ENCODE measurements around the gene MPND. TPM values are rescaled to one million over a fixed set of nuclear protein-coding genes. Genes with fewer than 3 reads are reported as not detected.

MPND gene
- total RNA-seq: 10 to 100 TPM in 3 of 4 donors, 1 to 10 TPM in 1; 8.3 to 26.1 (median 20.8) TPM

- DNase-seq: peak; percentile 94 to 97 (median 95)
- H3K4me1 ChIP-seq: peaks cover 0 to 37% (median 6%) of the 10 kb centered on the region in 4 donors
- H3K36me3 ChIP-seq: peaks cover 0 to 23% (median 0%) of the 10 kb centered on the region in 3 donors
- no peaks in the 10 kb centered on the region for H3K27me3 ChIP-seq
- no peaks in the 10 kb centered on the region for H3K9me3 ChIP-seq
- H3K4me3 ChIP-seq: peak within 1 kb of the TSS; percentile 61 to 99 (median 86)
- H3K27ac ChIP-seq: peak within 1 kb of the TSS; percentile 85 to 99 (median 92)
- peak; percentile 4 to 18 for TF ChIP-seq POLR2A (IDR thresholded peaks at IDR 0.05)
- no peak for TF ChIP-seq CTCF (IDR thresholded peaks at IDR 0.05)
Measured at GRCh38 chr19:4343370-4344307, at the start of gene MPND. Gene MPND (plus strand): TSS chr19:4343562. CDS start chr19:4343594, 32 bp downstream.

GRCh38 chr19:4294389-4294788, 49.0 kb upstream of the MPND start:
- TF ChIP-seq POLR2A (IDR thresholded peaks at IDR 0.05) (no peak), CTCF (IDR thresholded peaks at IDR 0.05) (no peak)
- H3K27ac ChIP-seq: no peak overlapping the region

GRCh38 chr19:4295972-4296771, 47.2 kb upstream of the MPND start:
- H3K4me1 ChIP-seq: no peaks in the 10 kb centered on the region
- no peak for DNase-seq
- no peak overlapping the region for H3K4me3 ChIP-seq
- H3K9me3 ChIP-seq: no peaks in the 10 kb centered on the region
- H3K27me3 ChIP-seq: no peaks in the 10 kb centered on the region
- H3K36me3 ChIP-seq: no peaks in the 10 kb centered on the region
- no peak overlapping the region for H3K27ac ChIP-seq
- no peak for TF ChIP-seq POLR2A (IDR thresholded peaks at IDR 0.05)

More at GRCh38 chr19:4294389-4294788, 49.0 kb upstream of the MPND start:
- Histone ChIP-seq H3K27me3 (no peaks in the 10 kb centered on the region), H3K4me3 (no peak overlapping the region), H3K4me1 (no peaks in the 10 kb centered on the region), H3K9me3 (no peaks in the 10 kb centered on the region), H3K36me3 (no peaks in the 10 kb centered on the region)
- no peak for DNase-seq

- H3K36me3 ChIP-seq: no peaks in the 10 kb centered on the region
- H3K27me3 ChIP-seq: no peaks in the 10 kb centered on the region
- no peaks in the 10 kb centered on the region for H3K9me3 ChIP-seq
- no peak overlapping the region for H3K27ac ChIP-seq
- TF ChIP-seq CTCF (IDR thresholded peaks at IDR 0.05) (no peak), POLR2A (IDR thresholded peaks at IDR 0.05) (no peak)
- H3K4me1 ChIP-seq: no peaks in the 10 kb centered on the region
- DNase-seq: no peak
- H3K4me3 ChIP-seq: no peak overlapping the region
Measured at GRCh38 chr19:4297901-4298809, 45.2 kb upstream of the MPND start.

GRCh38 chr19:4298810-4299550, 44.4 kb upstream of the MPND start:
- TF ChIP-seq POLR2A (IDR thresholded peaks at IDR 0.05) (no peak), CTCF (IDR thresholded peaks at IDR 0.05) (no peak)
- Histone ChIP-seq H3K36me3 (no peaks in the 10 kb centered on the region), H3K4me1 (no peaks in the 10 kb centered on the region), H3K27ac (no peak overlapping the region), H3K4me3 (no peak overlapping the region), H3K27me3 (no peaks in the 10 kb centered on the region), H3K9me3 (no peaks in the 10 kb centered on the region)
- no peak for DNase-seq

Data from Peyer's patch (tissue), 4 donors.